ENCODE data around the gene LIMS3. TPM values are rescaled to one million over a fixed set of nuclear protein-coding genes. Genes with fewer than 3 reads are reported as not detected.
"Not testable (repeated sequence)": the region's sequence is repeated elsewhere in the genome, so short reads cannot be mapped to it uniquely, and the experiment has no call there.

The LIMS3 gene
- total RNA-seq, 2 donors from 2014 or later, result 0.43 to 1.0 TPM

DNA sequence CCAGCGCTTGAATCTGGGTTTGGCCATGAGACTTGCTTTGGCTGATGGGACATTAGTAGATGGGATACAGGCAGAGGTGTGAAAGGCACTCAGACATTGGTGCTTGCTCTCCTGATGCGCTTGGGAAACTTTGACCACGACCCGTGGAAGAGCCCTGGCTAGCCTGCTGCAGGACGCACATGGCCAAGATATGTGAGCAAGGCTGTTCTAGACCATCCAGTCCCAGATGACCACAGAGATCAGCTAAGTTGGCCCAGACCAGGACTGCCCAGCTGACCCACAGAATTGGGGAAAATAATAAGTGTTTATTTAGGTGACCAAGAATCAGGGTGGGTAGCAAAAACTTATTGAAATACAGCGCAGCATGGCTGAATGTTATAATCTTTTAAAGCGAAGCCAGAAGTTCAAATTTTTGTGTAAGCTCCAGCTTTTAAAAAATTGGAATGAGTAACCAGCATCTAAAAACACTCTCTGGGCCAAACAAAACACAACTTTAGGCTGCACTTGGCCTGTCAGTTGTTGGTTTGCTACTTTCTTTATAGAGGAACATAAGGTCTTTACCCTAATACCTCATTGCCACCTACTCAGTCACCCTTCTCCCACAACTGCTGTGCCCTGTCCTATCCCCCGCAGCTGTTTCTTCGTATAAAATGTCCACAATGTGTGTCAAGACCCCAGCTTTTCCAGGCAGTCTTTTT, 51.8 kb downstream of the LIMS3 start:
- not testable (repeated sequence) for H3K9me3 Mint-ChIP-seq; H3K27me3 Mint-ChIP-seq; H3K36me3 Mint-ChIP-seq; ATAC-seq; H3K27ac Mint-ChIP-seq; DNase-seq (ENCODE audit: low spot score); H3K4me3 Mint-ChIP-seq; H3K4me1 Mint-ChIP-seq (ENCODE audit: low read depth in 2 of 2)

DNA sequence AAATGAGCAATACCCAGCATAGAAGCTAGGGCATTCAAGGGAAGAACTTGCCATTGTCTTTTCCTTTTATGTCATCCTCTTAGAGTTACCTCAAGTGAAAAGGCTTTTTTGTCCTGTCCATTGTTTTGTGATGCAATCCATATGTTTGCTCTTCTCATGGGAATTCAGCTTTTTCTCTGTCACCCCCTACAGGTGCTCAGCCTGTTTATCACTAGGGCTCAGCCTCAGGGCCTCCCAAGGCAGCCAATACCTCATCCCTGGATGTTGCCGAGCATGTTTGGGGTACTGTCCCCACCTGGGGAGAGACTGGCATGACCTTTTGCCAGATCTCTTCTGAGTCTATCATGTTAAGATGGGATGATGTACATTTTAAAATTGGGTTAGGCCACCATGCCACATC, 65.5 kb downstream of the LIMS3 start:
- H3K27me3 Mint-ChIP-seq; ATAC-seq; DNase-seq (ENCODE audit: low spot score); H3K4me1 Mint-ChIP-seq (ENCODE audit: low read depth in 2 of 2); H3K4me3 Mint-ChIP-seq; H3K27ac Mint-ChIP-seq; H3K36me3 Mint-ChIP-seq; H3K9me3 Mint-ChIP-seq: not testable (repeated sequence)

DNA sequence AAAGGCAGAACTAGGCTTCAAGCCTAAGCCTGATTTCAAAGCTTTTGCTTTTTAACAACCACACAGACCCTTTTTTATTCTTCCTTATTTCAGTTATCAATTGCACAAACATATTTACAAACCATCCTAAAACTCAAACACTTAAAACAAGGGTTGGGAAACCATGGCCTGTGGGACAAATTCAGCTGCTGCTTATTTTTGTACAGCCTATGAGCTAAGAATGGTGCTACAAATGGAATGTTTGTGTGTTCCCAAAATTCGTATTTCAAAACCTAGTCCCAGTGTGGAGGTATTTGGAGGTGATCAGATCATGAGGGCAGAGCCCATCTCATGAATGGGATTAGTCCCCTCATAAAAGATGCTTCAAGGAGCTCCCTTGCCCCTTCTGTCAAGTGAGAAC, 67.0 kb downstream of the LIMS3 start:
- not testable (repeated sequence) for DNase-seq (ENCODE audit: low spot score); H3K27me3 Mint-ChIP-seq; H3K4me1 Mint-ChIP-seq (ENCODE audit: low read depth in 2 of 2); H3K27ac Mint-ChIP-seq; H3K4me3 Mint-ChIP-seq; ATAC-seq; H3K9me3 Mint-ChIP-seq; H3K36me3 Mint-ChIP-seq

DNA sequence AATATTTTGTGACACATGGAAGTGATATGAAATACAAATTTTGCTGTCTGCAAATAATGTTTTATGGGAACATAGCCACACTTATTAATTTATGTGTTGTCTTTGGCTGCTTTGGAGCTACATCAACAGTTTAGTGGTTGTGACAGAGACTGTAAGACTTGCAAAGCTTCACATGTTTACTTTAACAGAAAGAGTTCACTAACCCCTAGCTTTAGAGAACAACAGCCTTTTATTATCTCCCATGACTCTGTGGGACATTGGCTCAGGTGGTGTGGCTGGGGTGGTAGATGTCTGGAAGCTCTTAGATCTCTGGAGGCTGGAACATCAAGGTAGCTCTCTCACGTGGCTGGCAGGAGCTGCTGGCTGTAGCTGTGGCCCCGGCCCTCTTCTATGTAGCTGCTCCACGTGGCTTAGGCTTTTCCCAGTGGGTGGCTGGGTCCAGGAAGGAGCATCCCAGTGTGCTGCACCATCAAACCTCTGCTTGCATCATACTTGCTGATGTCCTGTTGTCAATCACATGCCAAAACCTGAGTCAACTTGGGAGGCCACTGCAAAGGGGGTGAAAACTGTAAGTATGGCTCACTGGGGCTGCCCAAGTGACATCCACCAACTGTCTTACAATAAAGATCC, 67.7 kb downstream of the LIMS3 start:
- H3K36me3 Mint-ChIP-seq, H3K9me3 Mint-ChIP-seq, ATAC-seq: not testable (repeated sequence)

DNA sequence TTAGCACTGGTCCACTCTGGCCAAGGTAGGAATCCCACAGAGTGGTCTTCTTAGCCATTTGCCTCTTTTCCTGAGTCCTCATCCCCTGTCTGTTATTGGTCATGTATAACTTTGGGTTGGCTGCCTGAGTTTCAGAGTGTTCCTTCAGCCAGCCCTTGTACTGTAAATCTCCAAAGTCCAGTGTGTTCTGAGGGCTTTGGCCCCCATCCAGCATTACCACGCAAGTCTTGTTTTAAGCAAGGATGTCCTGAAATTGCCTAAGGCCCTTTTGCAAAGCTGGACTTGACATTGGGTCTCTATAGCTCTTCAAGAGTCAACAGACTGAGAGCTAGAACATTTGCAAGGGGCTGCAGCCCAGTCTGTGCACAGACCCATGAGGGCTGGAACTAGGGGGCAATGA, 68.4 kb downstream of the LIMS3 start:
- ATAC-seq; H3K36me3 Mint-ChIP-seq; H3K27ac Mint-ChIP-seq; H3K4me3 Mint-ChIP-seq; H3K9me3 Mint-ChIP-seq; H3K4me1 Mint-ChIP-seq (ENCODE audit: low read depth in 2 of 2); DNase-seq (ENCODE audit: low spot score); H3K27me3 Mint-ChIP-seq: not testable (repeated sequence)

More for the DNA sequence above, 67.7 kb downstream of the LIMS3 start:
- not testable (repeated sequence) for H3K4me1 Mint-ChIP-seq (ENCODE audit: low read depth in 2 of 2); H3K27me3 Mint-ChIP-seq; H3K27ac Mint-ChIP-seq; DNase-seq (ENCODE audit: low spot score); H3K4me3 Mint-ChIP-seq

DNA sequence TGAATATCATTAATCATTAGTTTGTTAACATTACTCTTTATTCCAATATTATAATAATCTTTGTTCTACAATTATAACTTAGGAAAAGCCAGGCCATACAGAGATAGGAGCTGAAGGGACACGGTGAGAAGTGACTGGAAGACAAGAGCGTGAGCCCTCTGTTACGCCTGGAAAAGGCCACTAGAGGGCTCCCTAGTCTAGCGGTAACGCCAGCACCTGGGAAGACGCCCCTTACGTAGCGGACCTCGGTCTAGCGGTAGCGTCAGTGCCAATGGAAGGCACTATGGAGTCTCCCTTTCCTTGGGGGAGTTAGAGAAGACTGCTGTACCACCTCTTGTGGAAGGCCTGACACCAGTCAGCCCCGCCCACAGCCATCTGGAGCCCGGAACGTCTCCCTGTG, 71.4 kb downstream of the LIMS3 start:
- H3K27me3 Mint-ChIP-seq; H3K4me1 Mint-ChIP-seq (ENCODE audit: low read depth in 2 of 2); DNase-seq (ENCODE audit: low spot score); H3K27ac Mint-ChIP-seq; H3K9me3 Mint-ChIP-seq; H3K4me3 Mint-ChIP-seq; H3K36me3 Mint-ChIP-seq: not testable (repeated sequence)
- peak in 1 of 2 donors; percentile 69 for ATAC-seq

DNA sequence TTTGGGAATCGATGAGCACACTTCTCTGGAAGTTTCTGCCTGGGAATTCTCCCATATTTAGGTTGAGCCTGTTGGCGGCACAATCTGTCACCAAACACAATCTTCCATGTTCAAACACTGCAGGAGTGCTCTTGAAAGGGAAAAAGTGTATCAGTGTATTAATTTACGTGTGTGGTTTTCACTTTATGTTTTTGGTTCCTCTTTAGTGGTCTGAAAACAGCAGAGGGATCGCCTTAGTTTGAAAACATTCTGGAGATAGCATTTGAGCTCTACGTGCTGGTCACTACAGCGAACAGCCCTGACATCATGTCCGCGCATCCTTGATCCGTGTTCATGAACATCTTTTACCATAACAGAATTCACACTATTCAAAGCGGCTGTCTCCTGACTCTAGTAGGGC, 73.2 kb downstream of the LIMS3 start:
- H3K4me3 Mint-ChIP-seq; H3K9me3 Mint-ChIP-seq; H3K4me1 Mint-ChIP-seq (ENCODE audit: low read depth in 2 of 2); ATAC-seq; DNase-seq (ENCODE audit: low spot score); H3K27ac Mint-ChIP-seq; H3K27me3 Mint-ChIP-seq; H3K36me3 Mint-ChIP-seq: not testable (repeated sequence)

Other genes with a start within 250 kb of the LIMS3 start
- gene RGPD5, start 104.4 kb upstream of the LIMS3 start, total RNA-seq, result 10 to 100 TPM; 20.5 to 59.3 TPM
- not detected for gene MALL, start 217.1 kb downstream of the LIMS3 start, total RNA-seq